Measurements from ENCODE around the gene MRGPRD.
A peak's percentile ranks its signal among the peaks of the same experiment; 100 is the strongest.

The MRGPRD gene

GRCh38 chr11:69022260-69022659 is 41.5 kb upstream of the MRGPRD start:
- no peak overlapping the region for H4K8ac ChIP-seq (ENCODE audit: low read depth, low read length)
- no peaks in the 10 kb centered on the region for H3K79me1 ChIP-seq (ENCODE audit: low read depth, low read length)
- H3K27ac ChIP-seq (replicated peaks; ENCODE audit: low read length): no peak overlapping the region
- H2BK12ac ChIP-seq (ENCODE audit: low read length): no peak overlapping the region
- H3K4me3 ChIP-seq (ENCODE audit: low read length in 2 of 2): no peak overlapping the region
- peaks cover 0 to 14% (median 0%) of the 10 kb centered on the region in 3 experiments for H3K27me3 ChIP-seq (ENCODE audit: control insufficient read depth in 3 of 3, insufficient read depth in 3 of 3, low read depth in 1 of 3, low read length in 3 of 3)
- H3K4ac ChIP-seq (ENCODE audit: low read length): no peak overlapping the region
- no peak overlapping the region for H3K9ac ChIP-seq (ENCODE audit: low read depth, low read length, poor library complexity)
- H4K91ac ChIP-seq (ENCODE audit: low read depth, low read length, poor library complexity): no peak overlapping the region
- no peak for DNase-seq (ENCODE audit: low spot score)
- H2AK5ac ChIP-seq (ENCODE audit: low read depth, low read length): no peak overlapping the region
- no peak overlapping the region for H2BK120ac ChIP-seq (ENCODE audit: low read depth, low read length)
- H2BK5ac ChIP-seq (ENCODE audit: low read length): no peak overlapping the region
- no peaks in the 10 kb centered on the region for H3K9me3 ChIP-seq (replicated peaks in 1 of 2; ENCODE audit: control insufficient read depth in 2 of 2, insufficient read depth in 1 of 2, low read depth in 1 of 2, low read length in 2 of 2)
- no peak overlapping the region for H3K23ac ChIP-seq (ENCODE audit: low read depth, low read length, poor library complexity)
- H3K4me1 ChIP-seq (ENCODE audit: control insufficient read depth in 2 of 2, insufficient read depth in 1 of 2, low read depth in 1 of 2, low read length in 2 of 2): no peaks in the 10 kb centered on the region
- no peak overlapping the region for H3K18ac ChIP-seq (ENCODE audit: low read length)
- H2BK15ac ChIP-seq (ENCODE audit: low read length): no peak overlapping the region
- H2AFZ ChIP-seq (ENCODE audit: low read length): no peak overlapping the region
- H3K14ac ChIP-seq (ENCODE audit: low read length): no peak overlapping the region
- no peak overlapping the region for H3K4me2 ChIP-seq (ENCODE audit: insufficient read depth, low read length, poor library complexity, severe bottlenecking)
- no peaks in the 10 kb centered on the region for H3K36me3 ChIP-seq (replicated peaks in 1 of 2; ENCODE audit: control insufficient read depth in 2 of 2, insufficient read depth in 2 of 2, low read length in 2 of 2)
- WGBS, 2 donors (ENCODE audit: extremely low coverage in 2 of 2, insufficient read length in 2 of 2, insufficient replicate concordance in 1 of 2): no CpG with 5 or more reads among the region's 10 CpGs

- H2AK5ac ChIP-seq (ENCODE audit: low read depth, low read length): no peak overlapping the region
- H3K27me3 ChIP-seq (ENCODE audit: control insufficient read depth in 3 of 3, insufficient read depth in 3 of 3, low read depth in 1 of 3, low read length in 3 of 3): peaks cover 0 to 25% (median 0%) of the 10 kb centered on the region in 3 experiments
- H4K8ac ChIP-seq (ENCODE audit: low read depth, low read length): no peak overlapping the region
- H3K18ac ChIP-seq (ENCODE audit: low read length): peak overlapping the region; percentile 28
- H3K4me2 ChIP-seq (ENCODE audit: insufficient read depth, low read length, poor library complexity, severe bottlenecking): no peak overlapping the region
- H3K9ac ChIP-seq (ENCODE audit: low read depth, low read length, poor library complexity): no peak overlapping the region
- no peak overlapping the region for H4K91ac ChIP-seq (ENCODE audit: low read depth, low read length, poor library complexity)
- peaks cover 9 to 10% of the 10 kb centered on the region in 2 donors for H3K4me1 ChIP-seq (ENCODE audit: control insufficient read depth in 2 of 2, insufficient read depth in 1 of 2, low read depth in 1 of 2, low read length in 2 of 2)
- H3K23ac ChIP-seq (ENCODE audit: low read depth, low read length, poor library complexity): no peak overlapping the region
- no peaks in the 10 kb centered on the region for H3K9me3 ChIP-seq (replicated peaks in 1 of 2; ENCODE audit: control insufficient read depth in 2 of 2, insufficient read depth in 1 of 2, low read depth in 1 of 2, low read length in 2 of 2)
- no peak overlapping the region for H2BK5ac ChIP-seq (ENCODE audit: low read length)
- H2BK15ac ChIP-seq (ENCODE audit: low read length): no peak overlapping the region
- no peak overlapping the region for H2AFZ ChIP-seq (ENCODE audit: low read length)
- no peak overlapping the region for H3K27ac ChIP-seq (replicated peaks; ENCODE audit: low read length)
- no peak for DNase-seq (ENCODE audit: low spot score)
- no peak overlapping the region for H3K4ac ChIP-seq (ENCODE audit: low read length)
- no peak overlapping the region for H3K14ac ChIP-seq (ENCODE audit: low read length)
- no peak overlapping the region for H3K4me3 ChIP-seq (ENCODE audit: low read length in 2 of 2)
- H2BK12ac ChIP-seq (ENCODE audit: low read length): no peak overlapping the region
- no peaks in the 10 kb centered on the region for H3K36me3 ChIP-seq (replicated peaks in 1 of 2; ENCODE audit: control insufficient read depth in 2 of 2, insufficient read depth in 2 of 2, low read length in 2 of 2)
- no CpG with 5 or more reads among the region's 13 CpGs for WGBS, 2 donors (ENCODE audit: extremely low coverage in 2 of 2, insufficient read length in 2 of 2, insufficient replicate concordance in 1 of 2)
- H3K79me1 ChIP-seq (ENCODE audit: low read depth, low read length): no peaks in the 10 kb centered on the region
- no peak overlapping the region for H2BK120ac ChIP-seq (ENCODE audit: low read depth, low read length)
These were observed 38.1 kb upstream of the MRGPRD start for GRCh38 chr11:69018924-69019323.

GRCh38 chr11:69017951-69018350 is 37.2 kb upstream of the MRGPRD start:
- Histone ChIP-seq H2BK120ac (ENCODE audit: low read depth, low read length) (no peak overlapping the region), H2BK12ac (ENCODE audit: low read length) (no peak overlapping the region), H3K4me3 (ENCODE audit: low read length in 2 of 2) (no peak overlapping the region), H4K91ac (ENCODE audit: low read depth, low read length, poor library complexity) (no peak overlapping the region), H2BK5ac (ENCODE audit: low read length) (no peak overlapping the region), H3K4me2 (ENCODE audit: insufficient read depth, low read length, poor library complexity, severe bottlenecking) (no peak overlapping the region), H3K27ac (replicated peaks; ENCODE audit: low read length) (no peak overlapping the region), H3K79me1 (ENCODE audit: low read depth, low read length) (no peaks in the 10 kb centered on the region), H3K14ac (ENCODE audit: low read length) (no peak overlapping the region), H3K36me3 (replicated peaks in 1 of 2; ENCODE audit: control insufficient read depth in 2 of 2, insufficient read depth in 2 of 2, low read length in 2 of 2) (no peaks in the 10 kb centered on the region), H3K9me3 (replicated peaks in 1 of 2; ENCODE audit: control insufficient read depth in 2 of 2, insufficient read depth in 1 of 2, low read depth in 1 of 2, low read length in 2 of 2) (no peaks in the 10 kb centered on the region), H2AK5ac (ENCODE audit: low read depth, low read length) (no peak overlapping the region), H4K8ac (ENCODE audit: low read depth, low read length) (no peak overlapping the region), H2AFZ (ENCODE audit: low read length) (no peak overlapping the region), H3K9ac (ENCODE audit: low read depth, low read length, poor library complexity) (no peak overlapping the region), H3K23ac (ENCODE audit: low read depth, low read length, poor library complexity) (peak overlapping the region; percentile 28), H3K4ac (ENCODE audit: low read length) (no peak overlapping the region), H3K27me3 (ENCODE audit: control insufficient read depth in 3 of 3, insufficient read depth in 3 of 3, low read depth in 1 of 3, low read length in 3 of 3) (peaks cover 0 to 27% (median 0%) of the 10 kb centered on the region in 3 experiments), H3K4me1 (ENCODE audit: control insufficient read depth in 2 of 2, insufficient read depth in 1 of 2, low read depth in 1 of 2, low read length in 2 of 2) (peaks cover 14 to 18% of the 10 kb centered on the region in 2 donors), H2BK15ac (ENCODE audit: low read length) (peak overlapping the region; percentile 69), H3K18ac (ENCODE audit: low read length) (no peak overlapping the region)
- no peak for DNase-seq (ENCODE audit: low spot score)
- no CpG with 5 or more reads among the region's 10 CpGs for WGBS, 2 donors (ENCODE audit: extremely low coverage in 2 of 2, insufficient read length in 2 of 2, insufficient replicate concordance in 1 of 2)

- no peak for DNase-seq (ENCODE audit: low spot score)
- H4K91ac ChIP-seq (ENCODE audit: low read depth, low read length, poor library complexity): peak overlapping the region; percentile 20
- no CpG with 5 or more reads among the region's 9 CpGs for WGBS, 2 donors (ENCODE audit: extremely low coverage in 2 of 2, insufficient read length in 2 of 2, insufficient replicate concordance in 1 of 2)
These were observed 34.2 kb upstream of the MRGPRD start for GRCh38 chr11:69014898-69015549.

More at GRCh38 chr11:69014898-69015549, 34.2 kb upstream of the MRGPRD start:
- Histone ChIP-seq H3K36me3 (replicated peaks in 1 of 2; ENCODE audit: control insufficient read depth in 2 of 2, insufficient read depth in 2 of 2, low read length in 2 of 2) (no peaks in the 10 kb centered on the region), H2AK5ac (ENCODE audit: low read depth, low read length) (peak overlapping the region; percentile 60), H2AFZ (ENCODE audit: low read length) (peak overlapping the region; percentile 86), H3K4ac (ENCODE audit: low read length) (no peak overlapping the region), H3K4me3 (ENCODE audit: low read length in 2 of 2) (peak overlapping the region in 1 of 2 donors; percentile 22), H2BK5ac (ENCODE audit: low read length) (no peak overlapping the region), H3K79me1 (ENCODE audit: low read depth, low read length) (peaks cover 2% of the 10 kb centered on the region), H3K14ac (ENCODE audit: low read length) (peak overlapping the region; percentile 3), H2BK120ac (ENCODE audit: low read depth, low read length) (peak overlapping the region; percentile 22), H4K8ac (ENCODE audit: low read depth, low read length) (no peak overlapping the region), H3K4me1 (ENCODE audit: control insufficient read depth in 2 of 2, insufficient read depth in 1 of 2, low read depth in 1 of 2, low read length in 2 of 2) (peaks cover 31 to 43% of the 10 kb centered on the region in 2 donors), H3K23ac (ENCODE audit: low read depth, low read length, poor library complexity) (no peak overlapping the region), H3K18ac (ENCODE audit: low read length) (peak overlapping the region; percentile 30), H3K27me3 (ENCODE audit: control insufficient read depth in 3 of 3, insufficient read depth in 3 of 3, low read depth in 1 of 3, low read length in 3 of 3) (peaks cover 0 to 53% (median 2%) of the 10 kb centered on the region in 3 experiments), H2BK12ac (ENCODE audit: low read length) (no peak overlapping the region), H3K9ac (ENCODE audit: low read depth, low read length, poor library complexity) (no peak overlapping the region), H3K27ac (replicated peaks; ENCODE audit: low read length) (no peak overlapping the region), H3K4me2 (ENCODE audit: insufficient read depth, low read length, poor library complexity, severe bottlenecking) (no peak overlapping the region), H2BK15ac (ENCODE audit: low read length) (peak overlapping the region; percentile 21), H3K9me3 (replicated peaks in 1 of 2; ENCODE audit: control insufficient read depth in 2 of 2, insufficient read depth in 1 of 2, low read depth in 1 of 2, low read length in 2 of 2) (no peaks in the 10 kb centered on the region)
